Neural cell (in vitro differentiated cells): ENCODE measurements around the gene RCN1. TPM values are rescaled to one million over a fixed set of nuclear protein-coding genes. Genes with fewer than 3 reads are reported as not detected.
"Not testable (repeated sequence)": the region's sequence is repeated elsewhere in the genome, so short reads cannot be mapped to it uniquely, and the experiment has no call there.

Source experiments
- H2AFZ ChIP-seq: fragments of 200-600, 300-800 bp; sonication (generic), shearing (Covaris generic); 2 replicates; pipeline ENCODE4 v1.6.0; 2014; ENCODE audit warnings: low read depth, mild to moderate bottlenecking, antibody characterized with exemption, low read length, moderate library complexity
- H3F3A ChIP-seq: fragments of 200-600 bp; shearing (Covaris generic); 2 replicates; pipeline ENCODE4 v1.6.1; 2016; ENCODE audit warnings: mild to moderate bottlenecking, moderate library complexity, mixed read lengths, antibody characterized with exemption, low read length; ENCODE audit not compliant: insufficient read depth, poor library complexity, severe bottlenecking
- H3K27ac ChIP-seq: fragments of 200-600, 300-800 bp; sonication (generic), shearing (Covaris generic); 2 replicates; pipeline ENCODE4 v1.5.1; 2014; ENCODE audit warnings: mild to moderate bottlenecking, low read length, moderate library complexity
- H3K27me3 ChIP-seq: fragments of 300-800, 200-600 bp; sonication (generic), shearing (Covaris generic); 2 replicates; pipeline ENCODE4 v1.6.0; 2014; ENCODE audit warnings: mild to moderate bottlenecking, low read depth, low read length, moderate library complexity; ENCODE audit not compliant: insufficient read depth
- H3K36me3 ChIP-seq: fragments of 300-800, 200-600 bp; sonication (generic), shearing (Covaris generic); 2 replicates; pipeline ENCODE4 v1.5.1; 2014; ENCODE audit warnings: mild to moderate bottlenecking, antibody characterized with exemption, low read length, moderate library complexity; ENCODE audit not compliant: insufficient read depth
- H3K4me2 ChIP-seq: fragments of 300-800, 200-600 bp; sonication (generic), shearing (Covaris generic); 2 replicates; pipeline ENCODE4 v1.6.0; 2014; ENCODE audit warnings: mild to moderate bottlenecking, low read length
- H3K4me3 ChIP-seq: fragments of 300-800, 200-600 bp; sonication (generic), shearing (Covaris generic); 2 replicates; pipeline ENCODE4 v1.5.1; 2014; ENCODE audit warnings: mild to moderate bottlenecking, low read length, moderate library complexity
- H3K79me2 ChIP-seq: fragments of 200-600 bp; shearing (Covaris generic); replicated peaks from 2 replicates; pipeline ENCODE4 v1.6.0; 2014; ENCODE audit warnings: mild to moderate bottlenecking, low read length, moderate library complexity; ENCODE audit not compliant: insufficient read depth
- H3K9ac ChIP-seq: fragments of 300-800, 200-600 bp; sonication (generic), shearing (Covaris generic); 2 replicates; pipeline ENCODE4 v1.6.1; 2016; ENCODE audit warnings: mild to moderate bottlenecking, low read length, mixed read lengths
- H3K9me2 ChIP-seq: fragments of 200-600 bp; shearing (Covaris generic); 2 replicates; pipeline ENCODE4 v1.6.1; 2016; ENCODE audit warnings: mild to moderate bottlenecking, low read length, mixed read lengths; ENCODE audit not compliant: insufficient read depth
- H3K9me3 ChIP-seq: fragments of 200-600, 300-800 bp; sonication (generic), shearing (Covaris generic); 2 replicates; pipeline ENCODE4 v1.6.1; 2016; ENCODE audit warnings: mild to moderate bottlenecking, mixed run types, low read length, moderate library complexity, mixed read lengths
- H4K20me1 ChIP-seq: fragments of 200-600 bp; shearing (Covaris generic); 2 replicates; pipeline ENCODE4 v1.6.1; 2016; ENCODE audit warnings: mild to moderate bottlenecking, mixed run types; ENCODE audit not compliant: insufficient read depth
- EP300 ChIP-seq: fragments of 450-650 bp; conservative IDR thresholded peaks from 2 replicates; pipeline ENCODE4 v1.6.1; 2014; ENCODE audit warnings: antibody characterized with exemption, mild to moderate bottlenecking, moderate library complexity; ENCODE audit not compliant: poor library complexity, severe bottlenecking
- EZH2 ChIP-seq: fragments of 200-600, 300-800 bp; shearing (Covaris generic), sonication (generic); IDR thresholded peaks from 2 replicates; pipeline ENCODE4 v1.6.1; 2014; ENCODE audit warnings: antibody characterized with exemption, low read length, borderline replicate concordance, mild to moderate bottlenecking; ENCODE audit not compliant: insufficient read depth, poor library complexity, severe bottlenecking
- MXI1 ChIP-seq: fragments of 450-650 bp; conservative IDR thresholded peaks from 2 replicates; pipeline ENCODE4 v1.6.1; 2014; ENCODE audit warnings: antibody characterized with exemption, mild to moderate bottlenecking; ENCODE audit not compliant: poor library complexity, severe bottlenecking
- POLR2AphosphoS5 ChIP-seq: IDR thresholded peaks from 2 replicates; pipeline ENCODE4 v1.6.1; 2012
- RAD21 ChIP-seq: fragments of 450-650 bp; conservative IDR thresholded peaks from 2 replicates; pipeline ENCODE4 v1.6.1; 2014; ENCODE audit warnings: antibody characterized with exemption, mild to moderate bottlenecking, moderate library complexity
- SMC3 ChIP-seq: fragments of 450-650 bp; conservative IDR thresholded peaks from 2 replicates; pipeline ENCODE4 v1.6.1; 2014; ENCODE audit warnings: antibody characterized with exemption, mild to moderate bottlenecking, moderate library complexity; ENCODE audit not compliant: poor library complexity
- TAF1 ChIP-seq: IDR thresholded peaks from 2 replicates; pipeline ENCODE4 v1.6.1; 2012; ENCODE audit warnings: low read depth
- polyA plus RNA-seq: library from polyadenylated mRNA; depleted of rRNA; stranded (reverse); fragments of >200 nt; gene quantifications from 2 replicates; pipeline ENCODE4 v1.2.3, GENCODE V29; 2014
- TF ChIP-seq, protein P1 (sequence below): fragments of 450-650 bp; IDR thresholded peaks from 2 replicates; pipeline ENCODE4 v1.5.1; 2014; ENCODE audit warnings: antibody characterized with exemption, mild to moderate bottlenecking, moderate library complexity; ENCODE audit not compliant: poor library complexity, severe bottlenecking
- TF ChIP-seq, protein P2 (sequence below): IDR thresholded peaks from 2 replicates; pipeline ENCODE4 v1.6.1; 2012; ENCODE audit warnings: borderline replicate concordance

Gene RCN1
- polyA plus RNA-seq, 1 donor from 2014 or later = 66.7 TPM

DNA sequence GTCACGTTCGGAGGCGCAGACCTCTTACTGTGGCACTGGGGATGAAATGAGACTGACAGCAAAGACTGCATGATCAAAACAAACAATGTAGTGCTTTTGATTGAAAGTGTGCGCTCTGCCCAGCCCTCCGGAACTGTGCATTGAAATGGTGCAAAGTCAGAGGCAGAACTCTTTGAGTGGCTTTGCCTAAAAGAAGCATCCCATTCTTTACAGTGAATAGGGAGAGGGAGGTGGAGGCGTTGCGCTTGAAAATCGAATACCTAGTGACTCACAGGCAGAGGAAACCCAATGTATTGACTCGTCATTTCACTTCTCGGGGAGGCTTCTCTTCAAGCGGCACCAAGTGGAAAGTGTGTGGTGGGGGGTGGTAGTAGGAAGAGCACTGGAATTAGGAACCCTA lies 10.9 kb downstream of the RCN1 start:
- Histone ChIP-seq H3K27me3 (no peaks in the 10 kb centered on the region), H3K4me2 (no peak overlapping the region), H3K9me2 (no peaks in the 10 kb centered on the region), H3F3A (no peaks in the 10 kb centered on the region), H3K9ac (no peak overlapping the region), H3K27ac (no peak overlapping the region), H3K4me3 (no peak overlapping the region), H3K79me2 (no peaks in the 10 kb centered on the region), H3K36me3 (peaks cover 4% of the 10 kb centered on the region), H4K20me1 (no peaks in the 10 kb centered on the region), H3K9me3 (no peaks in the 10 kb centered on the region), H2AFZ (no peak overlapping the region)
- TF ChIP-seq TAF1 (no peak), MXI1 (no peak), POLR2AphosphoS5 (no peak), RAD21 (no peak), EZH2 (no peak), EP300 (no peak), SMC3 (no peak)
- TF ChIP-seq, protein P1, sequence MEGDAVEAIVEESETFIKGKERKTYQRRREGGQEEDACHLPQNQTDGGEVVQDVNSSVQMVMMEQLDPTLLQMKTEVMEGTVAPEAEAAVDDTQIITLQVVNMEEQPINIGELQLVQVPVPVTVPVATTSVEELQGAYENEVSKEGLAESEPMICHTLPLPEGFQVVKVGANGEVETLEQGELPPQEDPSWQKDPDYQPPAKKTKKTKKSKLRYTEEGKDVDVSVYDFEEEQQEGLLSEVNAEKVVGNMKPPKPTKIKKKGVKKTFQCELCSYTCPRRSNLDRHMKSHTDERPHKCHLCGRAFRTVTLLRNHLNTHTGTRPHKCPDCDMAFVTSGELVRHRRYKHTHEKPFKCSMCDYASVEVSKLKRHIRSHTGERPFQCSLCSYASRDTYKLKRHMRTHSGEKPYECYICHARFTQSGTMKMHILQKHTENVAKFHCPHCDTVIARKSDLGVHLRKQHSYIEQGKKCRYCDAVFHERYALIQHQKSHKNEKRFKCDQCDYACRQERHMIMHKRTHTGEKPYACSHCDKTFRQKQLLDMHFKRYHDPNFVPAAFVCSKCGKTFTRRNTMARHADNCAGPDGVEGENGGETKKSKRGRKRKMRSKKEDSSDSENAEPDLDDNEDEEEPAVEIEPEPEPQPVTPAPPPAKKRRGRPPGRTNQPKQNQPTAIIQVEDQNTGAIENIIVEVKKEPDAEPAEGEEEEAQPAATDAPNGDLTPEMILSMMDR = no peak
- TF ChIP-seq, protein P2, sequence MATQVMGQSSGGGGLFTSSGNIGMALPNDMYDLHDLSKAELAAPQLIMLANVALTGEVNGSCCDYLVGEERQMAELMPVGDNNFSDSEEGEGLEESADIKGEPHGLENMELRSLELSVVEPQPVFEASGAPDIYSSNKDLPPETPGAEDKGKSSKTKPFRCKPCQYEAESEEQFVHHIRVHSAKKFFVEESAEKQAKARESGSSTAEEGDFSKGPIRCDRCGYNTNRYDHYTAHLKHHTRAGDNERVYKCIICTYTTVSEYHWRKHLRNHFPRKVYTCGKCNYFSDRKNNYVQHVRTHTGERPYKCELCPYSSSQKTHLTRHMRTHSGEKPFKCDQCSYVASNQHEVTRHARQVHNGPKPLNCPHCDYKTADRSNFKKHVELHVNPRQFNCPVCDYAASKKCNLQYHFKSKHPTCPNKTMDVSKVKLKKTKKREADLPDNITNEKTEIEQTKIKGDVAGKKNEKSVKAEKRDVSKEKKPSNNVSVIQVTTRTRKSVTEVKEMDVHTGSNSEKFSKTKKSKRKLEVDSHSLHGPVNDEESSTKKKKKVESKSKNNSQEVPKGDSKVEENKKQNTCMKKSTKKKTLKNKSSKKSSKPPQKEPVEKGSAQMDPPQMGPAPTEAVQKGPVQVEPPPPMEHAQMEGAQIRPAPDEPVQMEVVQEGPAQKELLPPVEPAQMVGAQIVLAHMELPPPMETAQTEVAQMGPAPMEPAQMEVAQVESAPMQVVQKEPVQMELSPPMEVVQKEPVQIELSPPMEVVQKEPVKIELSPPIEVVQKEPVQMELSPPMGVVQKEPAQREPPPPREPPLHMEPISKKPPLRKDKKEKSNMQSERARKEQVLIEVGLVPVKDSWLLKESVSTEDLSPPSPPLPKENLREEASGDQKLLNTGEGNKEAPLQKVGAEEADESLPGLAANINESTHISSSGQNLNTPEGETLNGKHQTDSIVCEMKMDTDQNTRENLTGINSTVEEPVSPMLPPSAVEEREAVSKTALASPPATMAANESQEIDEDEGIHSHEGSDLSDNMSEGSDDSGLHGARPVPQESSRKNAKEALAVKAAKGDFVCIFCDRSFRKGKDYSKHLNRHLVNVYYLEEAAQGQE = no peak

DNA sequence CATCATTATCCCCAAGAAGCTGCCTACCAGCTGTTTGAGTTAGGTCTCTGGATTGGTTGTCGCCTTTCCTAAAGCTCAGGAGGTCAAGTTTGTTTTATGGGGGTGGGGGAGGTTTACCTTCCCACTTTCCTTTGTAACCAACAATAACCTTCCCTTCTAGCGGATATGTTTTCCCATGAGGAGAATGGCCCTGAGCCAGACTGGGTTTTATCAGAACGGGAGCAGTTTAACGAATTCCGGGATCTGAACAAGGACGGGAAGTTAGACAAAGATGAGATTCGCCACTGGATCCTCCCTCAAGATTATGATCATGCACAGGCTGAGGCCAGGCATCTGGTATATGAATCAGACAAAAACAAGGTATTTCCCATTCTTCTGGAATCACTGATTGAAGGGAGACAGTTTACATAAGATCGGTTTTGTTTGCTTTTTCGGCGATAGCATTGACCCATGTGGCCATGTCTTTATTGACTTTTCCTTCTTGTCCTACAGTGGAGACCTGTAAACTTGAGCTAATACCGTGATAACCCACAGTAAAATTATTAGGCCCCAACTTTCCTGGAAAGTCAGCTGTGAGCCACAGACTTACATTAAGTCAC lies 12.3 kb downstream of the RCN1 start:
- not testable (repeated sequence) for H3F3A ChIP-seq, H3K4me3 ChIP-seq, H4K20me1 ChIP-seq, H3K36me3 ChIP-seq, H3K9me2 ChIP-seq, H3K9ac ChIP-seq, H3K79me2 ChIP-seq, H3K4me2 ChIP-seq, H3K27ac ChIP-seq, H3K9me3 ChIP-seq, H3K27me3 ChIP-seq, H2AFZ ChIP-seq

DNA sequence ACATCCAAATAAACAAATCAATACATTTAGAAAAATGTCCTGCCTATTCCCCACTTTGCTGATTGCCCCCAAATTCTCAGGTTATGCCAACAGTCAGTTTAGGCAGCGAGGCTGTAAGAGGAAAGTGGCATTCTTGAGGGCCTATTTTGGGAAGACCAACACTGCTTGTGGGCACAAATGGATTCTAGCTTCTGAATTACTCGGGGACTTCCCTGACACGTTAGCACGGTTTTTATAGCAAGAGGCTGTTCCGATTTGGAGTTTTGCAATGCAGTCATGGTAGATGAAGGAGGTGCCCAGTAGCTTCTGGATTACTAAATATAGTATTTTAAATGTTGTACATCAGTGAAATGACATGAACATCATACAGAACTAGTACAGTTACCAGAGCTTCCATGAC lies 13.1 kb downstream of the RCN1 start:
- Histone ChIP-seq H3K79me2 (no peaks in the 10 kb centered on the region), H3K27me3 (no peaks in the 10 kb centered on the region), H3K4me3 (no peak overlapping the region), H3K36me3 (no peaks in the 10 kb centered on the region), H3F3A (no peaks in the 10 kb centered on the region), H4K20me1 (no peaks in the 10 kb centered on the region), H3K27ac (no peak overlapping the region), H2AFZ (no peak overlapping the region), H3K9ac (no peak overlapping the region), H3K4me2 (no peak overlapping the region), H3K9me2 (no peaks in the 10 kb centered on the region), H3K9me3 (no peaks in the 10 kb centered on the region)
- TF ChIP-seq RAD21 (no peak), TAF1 (no peak), SMC3 (no peak), POLR2AphosphoS5 (no peak), MXI1 (no peak), EZH2 (no peak)
- TF ChIP-seq, protein P1 = no peak
- TF ChIP-seq, protein P2 = no peak
